ENCODE results near the gene SLC41A2. TPM values are rescaled to one million over a fixed set of nuclear protein-coding genes. Genes with fewer than 3 reads are reported as not detected.
A peak's percentile ranks its signal among the peaks of the same experiment; 100 is the strongest.

Gene SLC41A2
- total and polyA plus RNA-seq, 2 of the 13 experiments (the other 11 are each of a cell fraction or from before 2014, with no cell fraction given): 2.3 to 12.8 TPM

DNA sequence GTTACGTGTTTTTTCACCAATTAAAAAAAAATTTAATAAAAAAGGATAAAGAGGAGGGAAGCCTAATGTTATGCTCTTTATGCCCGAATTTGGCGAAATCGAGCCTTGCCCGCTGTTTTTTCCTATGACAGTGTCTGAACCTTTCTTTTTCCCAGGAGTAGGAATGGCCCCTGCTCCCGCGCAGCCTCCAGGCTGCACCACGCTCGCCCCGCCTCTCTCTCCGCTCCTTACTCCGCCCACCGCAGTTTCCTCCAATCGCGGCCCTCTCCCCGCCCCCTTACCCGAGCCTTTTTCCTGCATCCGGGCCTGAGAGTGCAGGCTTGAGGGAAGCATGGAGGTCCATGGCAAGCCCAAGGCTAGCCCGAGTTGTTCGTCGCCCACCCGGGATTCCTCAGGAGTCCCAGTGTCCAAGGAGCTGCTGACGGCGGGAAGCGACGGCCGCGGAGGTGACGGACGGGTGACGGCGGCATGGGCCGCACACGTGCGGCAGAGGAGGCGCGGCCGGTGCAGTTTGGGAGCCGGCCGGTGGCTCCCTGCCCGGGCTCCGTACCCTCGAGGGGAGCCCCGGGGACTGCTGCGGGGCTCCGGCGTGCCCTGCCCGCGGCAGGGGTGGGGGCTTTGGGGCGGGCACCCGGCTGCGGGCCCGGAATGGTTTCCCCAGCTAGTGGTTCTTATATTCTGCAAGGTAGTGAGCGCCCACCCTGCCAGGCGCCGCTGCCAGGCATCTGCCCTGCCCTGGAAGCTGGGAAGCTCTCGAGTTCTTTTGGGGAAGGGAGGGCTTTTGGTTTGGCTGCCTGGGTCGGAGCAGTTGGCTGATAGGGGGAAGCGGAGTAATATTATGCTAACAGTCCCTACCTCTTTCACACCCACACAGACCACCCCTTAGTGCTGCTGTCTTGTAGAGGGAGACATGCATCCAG lies 28.2 kb upstream of the SLC41A2 start, which contains the start of gene NOPCHAP1 (continued):
- TF ChIP-seq DNMT1 (CRISPR knock-in tag; IDR thresholded peaks at IDR 0.05): no peak
- peak; percentile 66 for TF ChIP-seq IKZF4 (CRISPR knock-in tag; IDR thresholded peaks at IDR 0.05; ENCODE audit: borderline replicate concordance, low read depth, not compliant biosample characterization)
- TF ChIP-seq, protein P1, sequence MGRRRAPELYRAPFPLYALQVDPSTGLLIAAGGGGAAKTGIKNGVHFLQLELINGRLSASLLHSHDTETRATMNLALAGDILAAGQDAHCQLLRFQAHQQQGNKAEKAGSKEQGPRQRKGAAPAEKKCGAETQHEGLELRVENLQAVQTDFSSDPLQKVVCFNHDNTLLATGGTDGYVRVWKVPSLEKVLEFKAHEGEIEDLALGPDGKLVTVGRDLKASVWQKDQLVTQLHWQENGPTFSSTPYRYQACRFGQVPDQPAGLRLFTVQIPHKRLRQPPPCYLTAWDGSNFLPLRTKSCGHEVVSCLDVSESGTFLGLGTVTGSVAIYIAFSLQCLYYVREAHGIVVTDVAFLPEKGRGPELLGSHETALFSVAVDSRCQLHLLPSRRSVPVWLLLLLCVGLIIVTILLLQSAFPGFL (CRISPR knock-in tag; IDR thresholded peaks at IDR 0.05): no peak
- no peak for TF ChIP-seq KLF15 (CRISPR knock-in tag; IDR thresholded peaks at IDR 0.05; ENCODE audit: borderline replicate concordance)
- no peak for TF ChIP-seq ZNF484 (CRISPR knock-in tag; IDR thresholded peaks at IDR 0.05; ENCODE audit: borderline replicate concordance, low read depth)
- TF ChIP-seq ZNF644 (CRISPR knock-in tag; IDR thresholded peaks at IDR 0.05; ENCODE audit: low read depth): peak; percentile 57; the same call in 1 of the 2 replicates
- peak; percentile 88 for TF ChIP-seq ZFX (CRISPR knock-in tag; IDR thresholded peaks at IDR 0.05; ENCODE audit: low read depth)
- TF ChIP-seq, protein P2, sequence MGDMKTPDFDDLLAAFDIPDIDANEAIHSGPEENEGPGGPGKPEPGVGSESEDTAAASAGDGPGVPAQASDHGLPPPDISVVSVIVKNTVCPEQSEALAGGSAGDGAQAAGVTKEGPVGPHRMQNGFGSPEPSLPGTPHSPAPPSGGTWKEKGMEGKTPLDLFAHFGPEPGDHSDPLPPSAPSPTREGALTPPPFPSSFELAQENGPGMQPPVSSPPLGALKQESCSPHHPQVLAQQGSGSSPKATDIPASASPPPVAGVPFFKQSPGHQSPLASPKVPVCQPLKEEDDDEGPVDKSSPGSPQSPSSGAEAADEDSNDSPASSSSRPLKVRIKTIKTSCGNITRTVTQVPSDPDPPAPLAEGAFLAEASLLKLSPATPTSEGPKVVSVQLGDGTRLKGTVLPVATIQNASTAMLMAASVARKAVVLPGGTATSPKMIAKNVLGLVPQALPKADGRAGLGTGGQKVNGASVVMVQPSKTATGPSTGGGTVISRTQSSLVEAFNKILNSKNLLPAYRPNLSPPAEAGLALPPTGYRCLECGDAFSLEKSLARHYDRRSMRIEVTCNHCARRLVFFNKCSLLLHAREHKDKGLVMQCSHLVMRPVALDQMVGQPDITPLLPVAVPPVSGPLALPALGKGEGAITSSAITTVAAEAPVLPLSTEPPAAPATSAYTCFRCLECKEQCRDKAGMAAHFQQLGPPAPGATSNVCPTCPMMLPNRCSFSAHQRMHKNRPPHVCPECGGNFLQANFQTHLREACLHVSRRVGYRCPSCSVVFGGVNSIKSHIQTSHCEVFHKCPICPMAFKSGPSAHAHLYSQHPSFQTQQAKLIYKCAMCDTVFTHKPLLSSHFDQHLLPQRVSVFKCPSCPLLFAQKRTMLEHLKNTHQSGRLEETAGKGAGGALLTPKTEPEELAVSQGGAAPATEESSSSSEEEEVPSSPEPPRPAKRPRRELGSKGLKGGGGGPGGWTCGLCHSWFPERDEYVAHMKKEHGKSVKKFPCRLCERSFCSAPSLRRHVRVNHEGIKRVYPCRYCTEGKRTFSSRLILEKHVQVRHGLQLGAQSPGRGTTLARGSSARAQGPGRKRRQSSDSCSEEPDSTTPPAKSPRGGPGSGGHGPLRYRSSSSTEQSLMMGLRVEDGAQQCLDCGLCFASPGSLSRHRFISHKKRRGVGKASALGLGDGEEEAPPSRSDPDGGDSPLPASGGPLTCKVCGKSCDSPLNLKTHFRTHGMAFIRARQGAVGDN (CRISPR knock-in tag; IDR thresholded peaks at IDR 0.05): peak; percentile 86
- peak; percentile 72; the same call in 1 of the 2 replicates for TF ChIP-seq KMT2B (CRISPR knock-in tag; IDR thresholded peaks at IDR 0.05)
- no peak for TF ChIP-seq PHF5A (CRISPR knock-in tag; IDR thresholded peaks at IDR 0.05; ENCODE audit: low read depth, unreplicated experiment)
- TF ChIP-seq ATRX (CRISPR knock-in tag; IDR thresholded peaks at IDR 0.05; ENCODE audit: borderline replicate concordance): no peak
- TF ChIP-seq TBX2 (CRISPR knock-in tag; IDR thresholded peaks at IDR 0.05; ENCODE audit: borderline replicate concordance): peak; percentile 61
- TF ChIP-seq ZNF446 (CRISPR knock-in tag; IDR thresholded peaks at IDR 0.05): 0 out of 2 replicates have a peak, but pooled peaks have one; percentile 52
- no peak for TF ChIP-seq ARNT (IDR thresholded peaks at IDR 0.05)
- TF ChIP-seq ZMYM2 (CRISPR knock-in tag; IDR thresholded peaks at IDR 0.05): no peak
- no peak for TF ChIP-seq EP300 (IDR thresholded peaks at IDR 0.05; ENCODE audit: low read depth in 2 of 2, low read length in 2 of 2)
- no peak for TF ChIP-seq EP300 (CRISPR knock-in tag; IDR thresholded peaks at IDR 0.05; ENCODE audit: borderline replicate concordance)
- no peak for TF ChIP-seq REXO4 (CRISPR knock-in tag; IDR thresholded peaks at IDR 0.05; ENCODE audit: borderline replicate concordance)
- TF ChIP-seq MED13 (CRISPR knock-in tag; IDR thresholded peaks at IDR 0.05): 0 out of 2 replicates have a peak, but pooled peaks have one; percentile 39
- TF ChIP-seq NRL (CRISPR knock-in tag; IDR thresholded peaks at IDR 0.05; ENCODE audit: borderline replicate concordance): peak; percentile 43; the same call in 1 of the 2 replicates
- TF ChIP-seq ELF1 (CRISPR knock-in tag; IDR thresholded peaks at IDR 0.05): peak; percentile 67
- TF ChIP-seq ZNF546 (CRISPR knock-in tag; conservative IDR thresholded peaks at IDR 0.05): no peak
- TF ChIP-seq MEIS2 (CRISPR knock-in tag; IDR thresholded peaks at IDR 0.05): no peak
- TF ChIP-seq NCOA2 (CRISPR knock-in tag; IDR thresholded peaks at IDR 0.05): no peak; the same call in 1 of the 2 replicates
- peak; percentile 61 for TF ChIP-seq ELF3 (CRISPR knock-in tag; IDR thresholded peaks at IDR 0.05)

Data from HepG2 (cell line).